ENCODE measurements around the gene TNRC6C.

The TNRC6C gene

GRCh38 chr17:78146471-78146869, 188.0 kb downstream of the TNRC6C start:
- Histone ChIP-seq H3K36me3 (no peaks in the 10 kb centered on the region), H3K27me3 (no peaks in the 10 kb centered on the region), H3K4me3 (ENCODE audit: low read depth, low read length) (no peak overlapping the region), H3K9me3 (no peaks in the 10 kb centered on the region), H3K4me1 (peaks cover 20% of the 10 kb centered on the region)
- no peak for DNase-seq
- TF ChIP-seq CTCF (IDR thresholded peaks at IDR 0.05; ENCODE audit: low read depth, low read length): no peak

- no peak for DNase-seq
- Histone ChIP-seq H3K27me3 (no peaks in the 10 kb centered on the region), H3K4me3 (ENCODE audit: low read depth, low read length) (no peak overlapping the region), H3K9me3 (no peaks in the 10 kb centered on the region), H3K36me3 (no peaks in the 10 kb centered on the region), H3K4me1 (peaks cover 20% of the 10 kb centered on the region)
- no peak for TF ChIP-seq CTCF (IDR thresholded peaks at IDR 0.05; ENCODE audit: low read depth, low read length)
Measured at GRCh38 chr17:78146881-78147280, 188.4 kb downstream of the TNRC6C start.

- TF ChIP-seq CTCF (IDR thresholded peaks at IDR 0.05; ENCODE audit: low read depth, low read length): no peak
- H3K36me3 ChIP-seq: no peaks in the 10 kb centered on the region
- DNase-seq: no peak
- no peaks in the 10 kb centered on the region for H3K9me3 ChIP-seq
- peaks cover 18% of the 10 kb centered on the region for H3K4me1 ChIP-seq
- H3K4me3 ChIP-seq (ENCODE audit: low read depth, low read length): no peak overlapping the region
- no peaks in the 10 kb centered on the region for H3K27me3 ChIP-seq
Measured at GRCh38 chr17:78147315-78147998, 189.0 kb downstream of the TNRC6C start.

- Histone ChIP-seq H3K4me3 (ENCODE audit: low read depth, low read length) (no peak overlapping the region), H3K4me1 (peaks cover 18% of the 10 kb centered on the region), H3K9me3 (no peaks in the 10 kb centered on the region), H3K27me3 (no peaks in the 10 kb centered on the region), H3K36me3 (no peaks in the 10 kb centered on the region)
- TF ChIP-seq CTCF (IDR thresholded peaks at IDR 0.05; ENCODE audit: low read depth, low read length): no peak
- DNase-seq: no peak
Measured at GRCh38 chr17:78148286-78149016, 189.9 kb downstream of the TNRC6C start.

GRCh38 chr17:78151514-78152008, 193.1 kb downstream of the TNRC6C start:
- no peak for TF ChIP-seq CTCF (IDR thresholded peaks at IDR 0.05; ENCODE audit: low read depth, low read length)
- DNase-seq: no peak

More at GRCh38 chr17:78151514-78152008, 193.1 kb downstream of the TNRC6C start:
- Histone ChIP-seq H3K9me3 (no peaks in the 10 kb centered on the region), H3K27me3 (no peaks in the 10 kb centered on the region), H3K4me3 (ENCODE audit: low read depth, low read length) (no peak overlapping the region), H3K36me3 (no peaks in the 10 kb centered on the region), H3K4me1 (no peaks in the 10 kb centered on the region)
